Gastrocnemius medialis (tissue), 4 donors: ENCODE results near the gene NANOGP8. TPM values are rescaled to one million over a fixed set of nuclear protein-coding genes. Genes with fewer than 3 reads are reported as not detected.
"Not testable (repeated sequence)": the region's sequence is repeated elsewhere in the genome, so short reads cannot be mapped to it uniquely, and the experiment has no call there.

Experiments used
- ATAC-seq, 2 donors: fragments of 150-250 bp; one replicate each; pipeline ENCODE4 v1.9.1; 2016
- DNase-seq, 2 donors: peaks; one replicate each; pipeline ENCODE4 v3.0.0-alpha.2; 2019
- H3K27ac ChIP-seq, 4 donors: fragments of 200-600 bp; sonication (generic); 1 replicate in 1 of 4; 2 replicates in 3 of 4; pipeline ENCODE4 v1.5.1; 2016 to 2018; ENCODE audit warnings: mild to moderate bottlenecking in 2 of 4, moderate library complexity in 1 of 4
- H3K27me3 ChIP-seq, 3 donors: fragments of 200-600 bp; sonication (generic) in 2 of 3; 1 replicate in 1 of 3; 2 replicates in 2 of 3; pipeline versions ENCODE4 v1.5.1 to v1.6.0; 2016 to 2019; ENCODE audit warnings: mild to moderate bottlenecking in 1 of 3, moderate library complexity in 1 of 3
- H3K36me3 ChIP-seq, 2 donors: fragments of 200-600 bp; sonication (generic) in 1 of 2; one replicate each; pipeline ENCODE4 v1.5.1; 2017 to 2018
- H3K4me1 ChIP-seq, 2 donors: fragments of 200-600 bp; sonication (generic) in 1 of 2; one replicate each; pipeline ENCODE4 v1.5.1; 2016 to 2017; ENCODE audit warnings: mild to moderate bottlenecking in 2 of 2
- H3K4me3 ChIP-seq, 4 donors: fragments of 200-600 bp; sonication (generic) in 3 of 4; 1 replicate in 1 of 4; 2 replicates in 3 of 4; pipeline ENCODE4 v1.5.1; 2016 to 2019; ENCODE audit warnings: mild to moderate bottlenecking in 2 of 4
- H3K9me3 ChIP-seq, 3 donors: fragments of 200-600 bp; sonication (generic) in 2 of 3; 1 replicate in 1 of 3; 2 replicates in 2 of 3; pipeline ENCODE4 v1.5.1; 2016 to 2019
- POLR2A ChIP-seq, 2 donors: fragments of 450-650 bp; IDR thresholded peaks; one replicate each; pipeline ENCODE4 v1.6.1; 2017; ENCODE audit warnings: antibody characterized with exemption in 2 of 2, mild to moderate bottlenecking in 2 of 2, moderate library complexity in 2 of 2
- in situ Hi-C, 4 donors: fragments of 200-750 bp; cut with MboI; loops; one replicate each; pipeline versions ENCODE4 v1.15.0 to v1.8.0; 2017; ENCODE audit warnings: low sequenced_read_pairs in 4 of 4
- intact Hi-C: fragments of 100-400 bp; cut with DNase I; formaldehyde crosslinking; loops from one replicate; pipeline ENCODE4 v1.15.1; 2023; ENCODE audit warnings: low total_unique reads
- total RNA-seq, 4 donors: library from RNA; depleted of rRNA; stranded (reverse); fragments of >200 nt; gene quantifications; one replicate each; pipeline versions ENCODE4 v1.1.0 to v1.2.3, GENCODE V29; 2016
- TF ChIP-seq, protein P1 (sequence below), 5 experiments: fragments of 450-650 bp in 3 of 5; fragments of 200-600 bp in 2 of 5; sonication (generic) in 2 of 5; IDR thresholded peaks in 4 of 5; conservative IDR thresholded peaks in 1 of 5; 1 replicate in 4 of 5; 2 replicates in 1 of 5; pipeline ENCODE4 v1.5.1; 2016 to 2019; ENCODE audit warnings: antibody characterized with exemption in 5 of 5, mild to moderate bottlenecking in 3 of 5, moderate library complexity in 3 of 5

Gene NANOGP8, protein sequence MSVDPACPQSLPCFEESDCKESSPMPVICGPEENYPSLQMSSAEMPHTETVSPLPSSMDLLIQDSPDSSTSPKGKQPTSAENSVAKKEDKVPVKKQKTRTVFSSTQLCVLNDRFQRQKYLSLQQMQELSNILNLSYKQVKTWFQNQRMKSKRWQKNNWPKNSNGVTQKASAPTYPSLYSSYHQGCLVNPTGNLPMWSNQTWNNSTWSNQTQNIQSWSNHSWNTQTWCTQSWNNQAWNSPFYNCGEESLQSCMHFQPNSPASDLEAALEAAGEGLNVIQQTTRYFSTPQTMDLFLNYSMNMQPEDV
- total RNA-seq, result not detected

DNA sequence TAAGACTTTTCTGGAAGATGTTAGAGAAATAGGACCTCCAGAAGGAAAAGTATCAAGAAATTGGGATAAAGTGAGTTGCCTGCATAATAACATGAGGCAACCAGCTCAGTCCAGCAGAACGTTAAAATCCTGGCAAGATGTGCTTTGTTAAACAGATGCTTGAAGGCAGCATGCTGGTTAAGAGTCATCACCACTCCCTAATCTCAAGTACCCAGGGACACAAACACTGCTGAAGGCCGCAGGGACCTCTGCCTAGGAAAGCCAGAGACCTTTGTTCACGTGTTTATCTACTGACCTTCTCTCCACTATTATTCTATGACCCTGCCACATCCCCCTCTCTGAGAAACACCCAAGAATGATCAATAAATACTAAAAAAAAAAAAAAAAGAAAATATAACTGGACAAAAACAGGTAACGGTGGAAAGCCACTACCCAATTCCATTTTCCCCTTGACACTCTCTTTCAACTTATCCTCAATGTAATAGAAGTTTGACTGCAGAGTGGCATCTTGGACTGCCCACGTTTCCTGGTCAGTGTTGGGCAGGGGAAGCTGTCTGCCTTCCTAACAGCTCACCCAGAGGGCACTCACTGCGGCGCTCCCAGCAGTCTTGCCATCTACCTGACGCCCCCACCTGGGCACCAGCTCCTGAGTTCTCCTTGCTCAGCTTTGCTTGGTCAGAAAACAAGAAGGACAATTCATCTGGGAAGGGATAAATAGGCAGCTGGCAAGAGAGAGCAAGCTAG lies at the start of gene NANOGP8:
Gene NANOGP8 (minus strand): TSS at position 120 of the 744 bp plus-strand sequence. CDS start 185 bp downstream, outside the sequence.
- H3K9me3 ChIP-seq, intact Hi-C loops, H3K27ac ChIP-seq, DNase-seq, H3K36me3 ChIP-seq, ATAC-seq, H3K4me3 ChIP-seq, H3K27me3 ChIP-seq, H3K4me1 ChIP-seq: not testable (repeated sequence)
- in situ Hi-C loops, result loop anchor here in 1 of 4 donors (25.0 kb wide), 1 partner anchor 352 kb away; no protein-coding TSS in a partner anchor

DNA sequence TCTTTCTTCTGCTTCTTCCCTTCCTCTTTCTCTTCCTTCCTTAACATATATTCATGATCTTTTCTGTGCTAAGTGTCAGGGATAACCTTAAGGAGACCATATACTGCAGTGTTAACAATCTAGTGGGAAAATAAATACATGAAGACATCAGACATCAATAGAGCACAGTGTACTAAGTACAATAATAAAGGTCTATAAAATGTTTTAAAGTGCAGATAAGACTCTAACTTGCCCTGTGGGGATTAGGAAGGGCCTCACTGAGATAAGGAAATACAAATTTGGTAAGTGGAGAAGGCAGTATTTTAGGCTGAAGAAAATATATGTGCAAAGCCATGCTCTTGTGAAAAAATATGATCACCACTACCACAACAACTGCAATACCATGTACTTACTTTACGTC lies 49.2 kb upstream of the NANOGP8 start:
- intact Hi-C loops, result no loop called here
- DNase-seq, result no peak

DNA sequence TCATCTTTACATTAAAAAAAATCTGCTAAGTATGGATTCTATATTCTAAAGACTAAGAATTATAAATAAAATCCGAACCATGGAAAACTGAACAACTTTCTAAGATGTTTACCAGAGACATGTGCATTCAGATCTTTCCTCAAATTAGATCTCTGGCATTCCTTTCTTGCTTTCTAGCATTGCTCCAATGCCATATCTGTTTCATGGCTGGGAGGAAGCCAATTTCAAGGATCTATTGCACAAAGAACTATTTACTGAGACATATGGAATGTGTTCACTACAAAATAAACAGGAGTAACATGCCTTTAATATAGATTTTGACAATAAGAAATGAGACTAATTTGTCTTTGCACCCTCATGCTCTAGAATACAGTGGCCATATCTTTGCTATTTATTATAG lies 45.1 kb upstream of the NANOGP8 start:
- TF ChIP-seq, protein P1, sequence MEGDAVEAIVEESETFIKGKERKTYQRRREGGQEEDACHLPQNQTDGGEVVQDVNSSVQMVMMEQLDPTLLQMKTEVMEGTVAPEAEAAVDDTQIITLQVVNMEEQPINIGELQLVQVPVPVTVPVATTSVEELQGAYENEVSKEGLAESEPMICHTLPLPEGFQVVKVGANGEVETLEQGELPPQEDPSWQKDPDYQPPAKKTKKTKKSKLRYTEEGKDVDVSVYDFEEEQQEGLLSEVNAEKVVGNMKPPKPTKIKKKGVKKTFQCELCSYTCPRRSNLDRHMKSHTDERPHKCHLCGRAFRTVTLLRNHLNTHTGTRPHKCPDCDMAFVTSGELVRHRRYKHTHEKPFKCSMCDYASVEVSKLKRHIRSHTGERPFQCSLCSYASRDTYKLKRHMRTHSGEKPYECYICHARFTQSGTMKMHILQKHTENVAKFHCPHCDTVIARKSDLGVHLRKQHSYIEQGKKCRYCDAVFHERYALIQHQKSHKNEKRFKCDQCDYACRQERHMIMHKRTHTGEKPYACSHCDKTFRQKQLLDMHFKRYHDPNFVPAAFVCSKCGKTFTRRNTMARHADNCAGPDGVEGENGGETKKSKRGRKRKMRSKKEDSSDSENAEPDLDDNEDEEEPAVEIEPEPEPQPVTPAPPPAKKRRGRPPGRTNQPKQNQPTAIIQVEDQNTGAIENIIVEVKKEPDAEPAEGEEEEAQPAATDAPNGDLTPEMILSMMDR (IDR thresholded peaks at IDR 0.05 in 4 of 5, conservative IDR thresholded peaks at IDR 0.05 in 1 of 5), result no peak
- TF ChIP-seq POLR2A (IDR thresholded peaks at IDR 0.05), result no peak
- in situ Hi-C loops, result no loop called here
- Histone ChIP-seq H3K9me3 (no peaks in the 10 kb centered on the region), H3K4me1 (no peaks in the 10 kb centered on the region), H3K27me3 (no peaks in the 10 kb centered on the region), H3K27ac (no peak overlapping the region), H3K36me3 (no peaks in the 10 kb centered on the region), H3K4me3 (no peak overlapping the region)
- no peak for ATAC-seq
- DNase-seq, result no peak
- intact Hi-C loops, result no loop called here

More for the DNA sequence above, 49.2 kb upstream of the NANOGP8 start:
- Histone ChIP-seq H3K9me3 (no peaks in the 10 kb centered on the region), H3K36me3 (no peaks in the 10 kb centered on the region), H3K27me3 (no peaks in the 10 kb centered on the region), H3K27ac (no peak overlapping the region), H3K4me1 (peaks cover 0 to 6% of the 10 kb centered on the region in 2 donors), H3K4me3 (no peak overlapping the region)
- TF ChIP-seq, protein P1 (IDR thresholded peaks at IDR 0.05 in 4 of 5, conservative IDR thresholded peaks at IDR 0.05 in 1 of 5), result no peak
- TF ChIP-seq POLR2A (IDR thresholded peaks at IDR 0.05), result no peak
- ATAC-seq, result no peak
- in situ Hi-C loops, result no loop called here

DNA sequence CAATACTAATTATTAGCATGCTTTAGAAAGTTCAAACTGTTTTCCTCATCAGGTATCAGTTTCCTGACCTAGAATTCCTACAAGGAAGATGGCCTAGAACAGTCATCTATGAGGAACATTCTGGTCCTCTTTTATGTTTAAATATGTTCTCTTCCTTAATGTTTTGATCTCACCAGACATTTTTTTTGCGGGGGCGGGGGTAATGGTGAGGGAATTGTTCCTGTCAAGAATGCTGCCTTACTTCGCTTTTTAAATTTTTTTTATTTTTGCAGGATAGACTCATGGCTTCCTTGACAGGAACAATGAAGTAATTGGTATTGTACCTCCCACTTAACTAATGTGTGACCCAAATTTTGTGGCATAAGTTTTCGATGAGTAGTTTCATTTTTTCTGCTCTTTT lies 44.3 kb upstream of the NANOGP8 start:
- Histone ChIP-seq H3K4me1 (no peaks in the 10 kb centered on the region), H3K9me3 (no peaks in the 10 kb centered on the region), H3K36me3 (no peaks in the 10 kb centered on the region), H3K27me3 (no peaks in the 10 kb centered on the region), H3K27ac (no peak overlapping the region), H3K4me3 (no peak overlapping the region)
- ATAC-seq, result no peak
- DNase-seq, result no peak
- TF ChIP-seq, protein P1 (IDR thresholded peaks at IDR 0.05 in 4 of 5, conservative IDR thresholded peaks at IDR 0.05 in 1 of 5), result no peak
- TF ChIP-seq POLR2A (IDR thresholded peaks at IDR 0.05), result no peak
- intact Hi-C loops, result no loop called here
- in situ Hi-C loops, result no loop called here

DNA sequence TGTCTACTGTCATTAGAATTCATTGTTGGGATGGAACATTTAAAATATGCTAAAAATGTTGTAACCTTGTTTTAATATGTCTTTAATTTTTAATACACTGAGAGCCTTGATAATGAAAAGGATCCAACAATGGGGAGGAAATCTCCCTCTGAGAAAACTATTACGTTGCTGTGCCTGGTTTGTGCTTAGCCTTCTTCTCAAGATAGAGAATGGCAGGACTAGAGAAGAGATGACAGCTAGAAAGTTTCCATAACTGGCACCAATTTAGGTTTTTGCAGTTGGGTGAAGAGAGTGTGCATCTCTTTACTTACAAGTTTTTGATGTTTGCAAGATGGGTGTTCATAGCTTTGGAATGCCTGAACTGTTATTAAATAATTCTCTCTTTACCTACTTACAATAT lies 42.6 kb upstream of the NANOGP8 start:
- ATAC-seq (no peak), DNase-seq (no peak)
- H3K4me3 ChIP-seq, result no peak overlapping the region
- H3K27ac ChIP-seq, result no peak overlapping the region
- intact Hi-C loops, result no loop called here
- H3K36me3 ChIP-seq, result no peaks in the 10 kb centered on the region
- H3K27me3 ChIP-seq, result no peaks in the 10 kb centered on the region
- H3K9me3 ChIP-seq, result no peaks in the 10 kb centered on the region
- no peak for TF ChIP-seq POLR2A (IDR thresholded peaks at IDR 0.05)
- TF ChIP-seq, protein P1 (IDR thresholded peaks at IDR 0.05 in 4 of 5, conservative IDR thresholded peaks at IDR 0.05 in 1 of 5), result no peak
- H3K4me1 ChIP-seq, result no peaks in the 10 kb centered on the region
- in situ Hi-C loops, result no loop called here
